HG02943 (cell line): ENCODE results near the gene JPH3.

Source experiments
- ATAC-seq: cut with Tn5 transposase; IDR thresholded peaks from one replicate; pipeline ENCODE4 v1.9.1; 2021; ENCODE audit warnings: mild to moderate bottlenecking, low read depth, moderate library complexity; ENCODE audit not compliant: unreplicated experiment

Gene JPH3

DNA sequence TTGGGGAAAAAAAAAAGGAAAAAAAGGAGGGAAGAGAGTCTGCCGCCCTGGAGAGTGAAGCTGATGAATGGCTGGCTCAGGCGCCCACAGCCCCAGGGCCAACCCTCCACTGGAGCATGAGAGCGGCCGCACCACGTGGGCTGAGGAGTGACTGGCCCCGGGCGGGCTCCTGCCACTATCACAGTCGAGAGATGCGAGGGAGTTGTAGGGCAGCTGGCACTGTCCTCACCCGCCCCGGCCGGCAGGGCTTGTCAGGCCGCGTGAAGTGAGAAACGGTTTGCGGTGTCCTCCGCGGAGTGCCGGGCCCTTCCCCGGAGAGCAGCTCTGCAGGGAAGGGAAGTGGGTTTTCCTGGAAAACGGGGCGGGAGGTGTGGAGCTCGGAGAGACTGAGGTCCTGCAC, 45.9 kb downstream of the JPH3 start:
- no peak for ATAC-seq

DNA sequence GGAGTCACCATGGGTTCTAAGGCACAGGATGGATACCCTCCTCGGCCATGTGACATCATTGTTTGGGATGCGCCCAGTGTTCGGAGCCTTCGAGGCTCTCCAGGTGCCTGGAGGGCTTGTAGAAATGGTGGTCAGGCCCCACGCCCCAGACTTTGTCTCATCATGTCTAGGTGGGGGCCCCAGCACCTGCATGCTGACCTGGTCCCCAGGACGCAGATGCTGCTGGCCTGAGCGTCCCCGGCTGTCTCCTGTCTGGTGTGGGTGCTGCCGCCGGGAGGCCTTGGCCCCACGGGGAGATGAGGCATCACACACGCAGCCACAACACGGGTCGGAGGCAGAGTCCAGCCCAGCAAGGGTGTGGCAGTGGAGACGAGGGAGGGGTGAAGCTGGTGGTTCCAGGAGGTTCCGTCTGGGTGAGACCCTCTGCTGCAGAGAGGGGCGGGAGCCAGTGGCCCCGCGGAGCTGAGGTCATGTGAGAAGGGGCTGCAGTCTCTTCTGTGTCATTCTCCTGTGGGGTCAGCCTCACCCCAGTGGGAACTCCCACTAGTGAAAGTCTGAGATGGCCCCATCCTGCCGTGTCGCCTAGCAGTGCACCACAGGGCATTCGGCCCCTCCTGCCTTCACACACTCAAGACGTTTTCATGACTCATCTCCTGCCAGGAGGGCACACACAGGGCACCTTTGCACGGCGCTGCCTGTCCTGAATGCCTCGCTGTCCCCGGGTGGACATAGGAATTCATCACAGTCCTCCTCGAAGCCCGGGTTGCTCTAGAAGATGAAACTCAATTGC, 46.6 kb downstream of the JPH3 start:
- ATAC-seq: no peak

- no peak for ATAC-seq
Measured at GRCh38 chr16:87652386-87652785, 50.1 kb downstream of the JPH3 start.

GRCh38 chr16:87652799-87653198, 50.5 kb downstream of the JPH3 start:
- no peak for ATAC-seq

- no peak for ATAC-seq
Measured at GRCh38 chr16:87653234-87653633, 50.9 kb downstream of the JPH3 start.

GRCh38 chr16:87654826-87655225, 52.5 kb downstream of the JPH3 start:
- ATAC-seq: no peak

GRCh38 chr16:87656328-87656727, 54.0 kb downstream of the JPH3 start:
- no peak for ATAC-seq

DNA sequence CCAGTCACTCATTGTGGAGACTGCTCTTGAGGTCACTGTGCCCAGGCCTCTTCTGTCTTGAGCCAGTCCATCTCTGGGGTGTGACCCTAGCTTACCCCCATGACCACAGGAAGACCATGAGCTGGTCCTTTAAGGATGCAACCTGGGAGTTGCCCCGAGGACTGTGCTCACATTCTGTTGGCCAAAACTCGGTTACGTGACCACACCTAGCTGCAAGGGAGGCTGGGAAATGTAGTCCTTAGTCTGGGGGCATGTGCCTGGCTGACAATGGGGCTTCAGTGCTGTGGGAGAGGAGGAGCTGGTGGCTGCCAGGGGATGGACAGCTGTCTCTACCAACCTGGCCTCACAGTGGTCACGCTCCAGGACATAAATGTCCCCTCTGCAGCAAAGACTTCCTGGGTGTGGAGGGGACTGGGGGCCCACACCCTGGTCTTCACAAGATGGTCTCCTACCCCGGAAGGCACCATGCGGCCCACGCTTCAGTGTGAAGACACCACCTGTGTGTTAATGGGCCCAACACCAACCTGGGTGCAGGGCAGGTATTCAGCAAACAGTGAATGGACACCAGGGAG, 55.4 kb downstream of the JPH3 start:
- ATAC-seq: no peak

- ATAC-seq: no peak
Measured at GRCh38 chr16:87658564-87659225, 56.4 kb downstream of the JPH3 start.

- ATAC-seq: no peak
Measured at GRCh38 chr16:87661561-87661960, 59.3 kb downstream of the JPH3 start.

DNA sequence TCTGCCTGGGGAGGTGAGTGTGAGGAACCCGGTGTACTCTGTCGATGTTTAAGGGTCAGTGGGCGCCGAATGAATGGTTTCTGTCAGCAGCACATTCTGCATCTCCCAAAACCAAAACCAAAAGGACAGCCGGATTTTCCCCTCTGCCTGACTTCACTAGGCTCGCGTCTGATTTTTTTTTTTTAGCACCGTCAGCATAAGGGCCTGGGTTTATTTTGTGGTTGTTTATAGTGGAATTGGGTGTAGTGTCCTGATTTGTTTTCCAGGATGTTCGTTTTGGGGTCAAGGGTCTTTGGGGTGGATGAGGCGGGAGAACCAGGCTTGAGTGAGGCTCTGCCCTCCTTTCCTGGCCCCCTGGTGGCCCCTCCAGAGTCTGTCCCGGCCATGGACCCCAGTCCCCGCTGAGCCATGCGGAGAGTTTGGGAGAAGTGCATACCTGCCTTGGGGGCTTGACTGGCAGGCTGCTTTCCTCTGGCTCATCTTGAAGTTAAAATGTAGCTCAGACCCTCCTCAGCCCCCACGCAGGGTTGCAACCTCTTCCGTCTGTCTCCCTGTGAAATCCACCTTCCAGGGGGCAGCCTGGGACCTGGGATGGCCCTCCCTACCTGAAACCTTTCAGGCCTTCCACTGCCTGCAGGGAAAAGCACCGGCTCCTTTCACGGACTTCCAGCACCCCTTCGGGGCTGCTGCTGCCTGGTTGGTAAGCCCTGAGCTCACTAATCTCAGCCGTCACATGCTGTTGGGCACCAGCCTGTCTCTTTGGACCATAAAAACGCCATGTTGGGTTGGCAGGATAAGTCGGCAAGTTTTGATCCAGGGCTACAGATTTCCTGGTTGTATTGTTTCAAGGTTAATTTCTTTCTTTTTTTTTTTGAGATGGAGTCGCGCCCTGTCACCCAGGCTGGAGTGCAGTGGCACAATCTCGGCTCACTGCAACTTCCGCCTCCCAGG, 60.2 kb downstream of the JPH3 start:
- no peak for ATAC-seq

DNA sequence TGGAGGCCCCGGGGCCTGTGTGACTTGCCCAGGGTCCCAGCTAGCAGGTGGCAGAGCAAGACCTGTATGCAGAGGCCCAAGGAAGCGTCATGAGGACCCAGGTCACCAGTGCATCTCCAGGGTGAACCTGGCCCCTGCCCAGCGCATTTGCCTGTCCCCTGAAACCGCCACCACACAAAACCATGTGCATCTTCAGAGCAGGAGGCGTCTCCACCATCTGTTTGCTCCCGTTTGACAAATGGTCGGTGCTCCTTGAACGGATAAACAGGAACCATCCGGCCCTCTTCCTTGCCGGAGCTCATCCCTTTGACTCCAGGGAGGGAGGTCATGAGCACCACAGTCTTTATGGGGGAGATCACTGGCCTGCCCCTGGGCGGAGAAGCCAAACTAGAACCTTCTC, 62.5 kb downstream of the JPH3 start:
- ATAC-seq: no peak

GRCh38 chr16:87665193-87665592, 62.9 kb downstream of the JPH3 start:
- ATAC-seq: no peak

- no peak for ATAC-seq
Measured at GRCh38 chr16:87666919-87667318, 64.6 kb downstream of the JPH3 start.

- ATAC-seq: no peak
Measured at GRCh38 chr16:87667443-87667842, 65.1 kb downstream of the JPH3 start.

DNA sequence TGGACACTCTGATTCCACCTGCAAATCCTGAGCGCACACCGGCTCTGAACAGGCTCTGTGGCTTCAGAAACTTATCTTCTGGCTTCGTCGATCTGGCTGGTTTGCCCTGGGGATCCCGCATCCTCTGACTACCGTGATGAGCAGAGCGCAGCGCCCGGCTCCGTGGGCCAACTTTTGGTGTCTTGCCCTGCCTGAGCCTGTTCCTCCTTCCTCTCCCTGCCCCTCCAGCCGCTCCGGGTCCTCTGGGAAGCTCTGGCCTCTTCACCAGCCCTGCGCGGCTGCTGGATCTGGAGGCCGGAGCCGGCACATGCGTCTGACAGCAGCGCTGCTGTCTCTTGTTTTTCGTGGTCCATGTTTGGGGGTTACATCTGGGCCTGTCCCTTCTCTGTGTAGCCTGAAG, 65.6 kb downstream of the JPH3 start:
- no peak for ATAC-seq

DNA sequence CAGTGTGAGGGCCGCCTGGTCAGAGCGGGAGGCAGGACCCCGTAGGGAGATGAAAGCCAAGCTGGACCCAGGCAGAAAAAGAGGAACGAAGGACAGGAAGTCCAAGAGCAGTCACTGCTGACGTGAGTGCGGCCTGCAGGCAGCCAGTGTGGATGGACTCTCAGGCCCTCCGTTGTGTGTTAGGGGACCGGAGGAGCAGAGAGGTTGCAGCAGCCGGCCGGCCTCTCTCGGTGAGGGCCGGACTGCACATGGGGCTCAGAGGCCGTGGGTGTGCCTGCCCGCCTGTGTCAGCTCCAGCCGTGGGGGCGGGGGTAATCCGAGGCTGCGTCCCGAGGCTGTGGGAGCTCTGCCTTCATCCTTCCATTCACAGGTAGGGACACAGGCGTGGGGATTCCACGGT, 67.4 kb downstream of the JPH3 start:
- ATAC-seq: no peak

DNA sequence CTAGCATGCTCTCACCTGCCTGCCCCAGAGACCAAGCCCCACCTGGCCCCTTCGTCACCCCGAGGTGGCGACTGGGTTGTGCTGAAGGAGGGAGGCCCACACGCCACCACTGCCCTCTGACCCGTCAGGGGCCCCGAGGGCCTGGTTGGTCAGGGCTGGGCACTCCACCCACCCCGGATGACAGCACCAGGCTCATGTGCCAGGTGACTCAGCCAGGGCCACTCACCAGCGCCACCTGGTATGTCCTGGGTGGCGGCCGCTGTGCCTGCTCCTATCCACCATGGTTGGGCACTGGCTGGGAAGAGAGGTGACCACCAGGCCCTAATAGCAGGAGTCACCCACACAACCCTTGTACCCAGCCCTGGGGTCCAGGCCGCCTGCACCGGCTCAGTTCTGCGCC, 68.9 kb downstream of the JPH3 start:
- ATAC-seq: no peak

- no peak for ATAC-seq
Measured at GRCh38 chr16:87671715-87672270, 69.5 kb downstream of the JPH3 start.

DNA sequence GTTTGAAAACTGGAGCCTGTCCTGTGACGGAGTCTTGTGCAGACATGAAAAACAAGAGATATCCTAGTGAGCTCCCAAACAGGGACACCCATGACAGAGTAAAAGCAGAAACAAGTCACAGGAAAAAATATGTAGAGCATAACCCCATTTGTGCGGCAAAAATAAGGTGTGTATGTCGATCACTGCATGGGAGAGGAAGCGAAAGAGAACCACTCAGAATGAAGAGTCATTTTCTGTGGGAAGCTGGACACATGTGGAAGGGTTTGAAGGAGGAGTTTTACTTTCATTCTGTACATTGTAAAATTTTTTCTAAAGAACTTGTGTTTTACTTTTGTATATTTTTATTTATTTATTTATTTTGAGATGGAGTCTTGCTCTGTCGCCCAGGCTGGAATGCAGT, 72.1 kb downstream of the JPH3 start:
- ATAC-seq: no peak
